ENCODE measurements around the gene SLC10A7.

The SLC10A7 gene

GRCh38 chr4:146439999-146440398 is 81.7 kb downstream of the SLC10A7 start:
- DNase-seq = no peak
- H3K27me3 Mint-ChIP-seq = no peaks in the 10 kb centered on the region
- H3K36me3 Mint-ChIP-seq (ENCODE audit: low read depth) = peaks cover 6% of the 10 kb centered on the region
- no peaks in the 10 kb centered on the region for H3K9me3 Mint-ChIP-seq
- peaks cover 14% of the 10 kb centered on the region for H3K4me1 Mint-ChIP-seq (ENCODE audit: low read depth)
- H3K4me3 Mint-ChIP-seq = no peak overlapping the region
- no peak overlapping the region for H3K27ac Mint-ChIP-seq

- peaks cover 5% of the 10 kb centered on the region for H3K36me3 Mint-ChIP-seq (ENCODE audit: low read depth)
- H3K4me1 Mint-ChIP-seq (ENCODE audit: low read depth) = peaks cover 14% of the 10 kb centered on the region
- no peak overlapping the region for H3K27ac Mint-ChIP-seq
- H3K27me3 Mint-ChIP-seq = no peaks in the 10 kb centered on the region
- H3K9me3 Mint-ChIP-seq = no peaks in the 10 kb centered on the region
- H3K4me3 Mint-ChIP-seq = no peak overlapping the region
- DNase-seq = no peak
Measured at GRCh38 chr4:146439437-146439836, 82.3 kb downstream of the SLC10A7 start.

GRCh38 chr4:146437778-146438177 is 84.0 kb downstream of the SLC10A7 start:
- no peak overlapping the region for H3K27ac Mint-ChIP-seq
- H3K4me1 Mint-ChIP-seq (ENCODE audit: low read depth) = peaks cover 14% of the 10 kb centered on the region
- H3K36me3 Mint-ChIP-seq (ENCODE audit: low read depth) = peaks cover 5% of the 10 kb centered on the region
- no peaks in the 10 kb centered on the region for H3K27me3 Mint-ChIP-seq
- no peaks in the 10 kb centered on the region for H3K9me3 Mint-ChIP-seq
- DNase-seq = no peak
- H3K4me3 Mint-ChIP-seq = no peak overlapping the region

- peaks cover 9% of the 10 kb centered on the region for H3K4me1 Mint-ChIP-seq (ENCODE audit: low read depth)
- no peaks in the 10 kb centered on the region for H3K27me3 Mint-ChIP-seq
- peaks cover 7% of the 10 kb centered on the region for H3K36me3 Mint-ChIP-seq (ENCODE audit: low read depth)
- no peak for DNase-seq
- no peak overlapping the region for H3K27ac Mint-ChIP-seq
- no peak overlapping the region for H3K4me3 Mint-ChIP-seq
- no peaks in the 10 kb centered on the region for H3K9me3 Mint-ChIP-seq
Measured at GRCh38 chr4:146436423-146437162, 85.1 kb downstream of the SLC10A7 start.

- Mint-ChIP-seq H3K9me3 (no peaks in the 10 kb centered on the region), H3K27me3 (no peaks in the 10 kb centered on the region), H3K27ac (no peak overlapping the region), H3K4me3 (no peak overlapping the region), H3K36me3 (ENCODE audit: low read depth) (peaks cover 7% of the 10 kb centered on the region), H3K4me1 (ENCODE audit: low read depth) (peaks cover 9% of the 10 kb centered on the region)
- DNase-seq = no peak
Measured at GRCh38 chr4:146435962-146436361, 85.8 kb downstream of the SLC10A7 start.

GRCh38 chr4:146432065-146432464 is 89.7 kb downstream of the SLC10A7 start:
- Mint-ChIP-seq H3K27me3 (no peaks in the 10 kb centered on the region), H3K4me3 (no peak overlapping the region), H3K36me3 (ENCODE audit: low read depth) (peaks cover 4% of the 10 kb centered on the region), H3K9me3 (no peaks in the 10 kb centered on the region), H3K27ac (no peak overlapping the region), H3K4me1 (ENCODE audit: low read depth) (peaks cover 2% of the 10 kb centered on the region)
- no peak for DNase-seq

GRCh38 chr4:146428298-146428697 is 93.4 kb downstream of the SLC10A7 start:
- H3K9me3 Mint-ChIP-seq = no peaks in the 10 kb centered on the region
- H3K4me1 Mint-ChIP-seq (ENCODE audit: low read depth) = no peaks in the 10 kb centered on the region
- DNase-seq = no peak
- H3K27ac Mint-ChIP-seq = no peak overlapping the region
- H3K36me3 Mint-ChIP-seq (ENCODE audit: low read depth) = peaks cover 7% of the 10 kb centered on the region
- H3K4me3 Mint-ChIP-seq = no peak overlapping the region
- no peaks in the 10 kb centered on the region for H3K27me3 Mint-ChIP-seq

GRCh38 chr4:146417822-146418221 is 103.9 kb downstream of the SLC10A7 start:
- no peaks in the 10 kb centered on the region for H3K9me3 Mint-ChIP-seq
- no peak for DNase-seq

GRCh38 chr4:146415829-146416228 is 105.9 kb downstream of the SLC10A7 start:
- Mint-ChIP-seq H3K27ac (no peak overlapping the region), H3K9me3 (no peaks in the 10 kb centered on the region), H3K4me3 (no peak overlapping the region), H3K4me1 (ENCODE audit: low read depth) (no peaks in the 10 kb centered on the region), H3K27me3 (no peaks in the 10 kb centered on the region), H3K36me3 (ENCODE audit: low read depth) (peaks cover 2% of the 10 kb centered on the region)
- no peak for DNase-seq

More at GRCh38 chr4:146417822-146418221, 103.9 kb downstream of the SLC10A7 start:
- Mint-ChIP-seq H3K4me3 (no peak overlapping the region), H3K27me3 (no peaks in the 10 kb centered on the region), H3K4me1 (ENCODE audit: low read depth) (no peaks in the 10 kb centered on the region), H3K36me3 (ENCODE audit: low read depth) (no peaks in the 10 kb centered on the region), H3K27ac (no peak overlapping the region)

GRCh38 chr4:146407669-146408084 is 114.1 kb downstream of the SLC10A7 start:
- Mint-ChIP-seq H3K4me3 (no peak overlapping the region), H3K4me1 (ENCODE audit: low read depth) (no peaks in the 10 kb centered on the region), H3K27ac (no peak overlapping the region), H3K36me3 (ENCODE audit: low read depth) (peaks cover 2% of the 10 kb centered on the region), H3K9me3 (no peaks in the 10 kb centered on the region), H3K27me3 (no peaks in the 10 kb centered on the region)
- no peak for DNase-seq

- H3K4me3 Mint-ChIP-seq = no peak overlapping the region
- no peaks in the 10 kb centered on the region for H3K27me3 Mint-ChIP-seq
Measured at GRCh38 chr4:146407257-146407656, 114.5 kb downstream of the SLC10A7 start.

GRCh38 chr4:146401274-146401673 is 120.5 kb downstream of the SLC10A7 start:
- no peak overlapping the region for H3K4me3 Mint-ChIP-seq
- no peak for DNase-seq
- H3K4me1 Mint-ChIP-seq (ENCODE audit: low read depth) = no peaks in the 10 kb centered on the region
- no peak overlapping the region for H3K27ac Mint-ChIP-seq
- H3K27me3 Mint-ChIP-seq = no peaks in the 10 kb centered on the region
- no peaks in the 10 kb centered on the region for H3K36me3 Mint-ChIP-seq (ENCODE audit: low read depth)
- no peaks in the 10 kb centered on the region for H3K9me3 Mint-ChIP-seq

More at GRCh38 chr4:146407257-146407656, 114.5 kb downstream of the SLC10A7 start:
- H3K36me3 Mint-ChIP-seq (ENCODE audit: low read depth) = peaks cover 2% of the 10 kb centered on the region
- H3K9me3 Mint-ChIP-seq = no peaks in the 10 kb centered on the region
- no peak overlapping the region for H3K27ac Mint-ChIP-seq
- H3K4me1 Mint-ChIP-seq (ENCODE audit: low read depth) = no peaks in the 10 kb centered on the region
- no peak for DNase-seq

GRCh38 chr4:146398896-146399445 is 122.8 kb downstream of the SLC10A7 start:
- H3K4me1 Mint-ChIP-seq (ENCODE audit: low read depth) = no peaks in the 10 kb centered on the region
- H3K27me3 Mint-ChIP-seq = no peaks in the 10 kb centered on the region
- no peak for DNase-seq
- no peaks in the 10 kb centered on the region for H3K9me3 Mint-ChIP-seq
- H3K36me3 Mint-ChIP-seq (ENCODE audit: low read depth) = no peaks in the 10 kb centered on the region
- no peak overlapping the region for H3K4me3 Mint-ChIP-seq
- H3K27ac Mint-ChIP-seq = no peak overlapping the region

GRCh38 chr4:146398404-146398803 is 123.3 kb downstream of the SLC10A7 start:
- Mint-ChIP-seq H3K9me3 (no peaks in the 10 kb centered on the region), H3K4me3 (no peak overlapping the region), H3K4me1 (ENCODE audit: low read depth) (no peaks in the 10 kb centered on the region), H3K27ac (no peak overlapping the region), H3K27me3 (no peaks in the 10 kb centered on the region), H3K36me3 (ENCODE audit: low read depth) (no peaks in the 10 kb centered on the region)
- DNase-seq = no peak

- peaks cover 4% of the 10 kb centered on the region for H3K36me3 Mint-ChIP-seq (ENCODE audit: low read depth)
- H3K4me3 Mint-ChIP-seq = no peak overlapping the region
- H3K27me3 Mint-ChIP-seq = no peaks in the 10 kb centered on the region
- H3K9me3 Mint-ChIP-seq = no peaks in the 10 kb centered on the region
- no peak for DNase-seq
- H3K4me1 Mint-ChIP-seq (ENCODE audit: low read depth) = no peaks in the 10 kb centered on the region
- H3K27ac Mint-ChIP-seq = no peak overlapping the region
Measured at GRCh38 chr4:146389561-146389960, 132.2 kb downstream of the SLC10A7 start.
